ENCODE results near the gene COX10.
A peak's percentile ranks its signal among the peaks of the same experiment; 100 is the strongest.
"Not testable (repeated sequence)": the region's sequence is repeated elsewhere in the genome, so short reads cannot be mapped to it uniquely, and the experiment has no call there.

Gene COX10

GRCh38 chr17:14125518-14126137 lies 56.3 kb downstream of the COX10 start:
- DNase-seq: no peak

GRCh38 chr17:14133104-14133503 lies 63.8 kb downstream of the COX10 start:
- DNase-seq: no peak

- DNase-seq: no peak
Measured at GRCh38 chr17:14134456-14134855, 65.2 kb downstream of the COX10 start.

GRCh38 chr17:14135906-14136590 lies 66.7 kb downstream of the COX10 start:
- no peak for DNase-seq

DNA sequence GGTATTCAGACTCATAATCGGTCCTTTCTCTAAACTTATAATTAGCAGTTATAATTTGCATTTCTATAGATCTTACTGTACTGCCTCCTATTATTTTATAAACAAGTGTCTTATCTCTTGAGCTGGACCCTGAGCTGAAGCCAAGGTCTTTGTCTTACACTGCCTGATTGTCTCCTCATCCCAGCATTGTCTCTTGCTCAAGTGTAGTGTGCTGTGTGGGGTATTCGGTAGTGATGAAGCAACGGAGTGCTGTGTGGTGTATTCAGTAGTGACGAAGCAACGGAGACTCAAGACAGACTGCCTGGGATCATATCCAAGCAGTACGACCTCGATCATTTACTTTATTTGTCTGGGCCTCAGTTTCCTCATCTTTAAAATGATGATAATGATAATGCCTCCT lies 69.3 kb downstream of the COX10 start:
- no peak for DNase-seq

- DNase-seq: no peak
Measured at GRCh38 chr17:14143688-14144087, 74.4 kb downstream of the COX10 start.

DNA sequence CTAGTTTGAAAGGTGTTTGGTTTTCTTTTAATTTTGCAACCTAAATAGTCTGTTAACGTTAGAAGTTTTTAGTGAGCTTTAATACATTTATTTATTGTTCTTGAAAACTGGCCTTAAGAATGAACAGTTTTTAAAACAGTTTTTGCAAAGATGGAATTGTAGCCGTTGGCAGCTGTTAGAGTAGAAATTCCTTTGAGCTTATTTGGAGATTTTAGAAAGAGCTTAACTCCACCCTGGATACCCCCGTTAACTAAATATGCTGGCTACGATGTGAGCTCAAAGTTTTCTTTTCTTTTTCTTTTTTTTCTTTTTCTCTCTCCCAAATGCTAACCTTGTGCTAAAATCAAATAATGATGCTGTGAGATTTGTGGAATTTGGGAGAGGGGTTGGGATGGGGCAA lies 75.2 kb downstream of the COX10 start:
- no peak for DNase-seq

DNA sequence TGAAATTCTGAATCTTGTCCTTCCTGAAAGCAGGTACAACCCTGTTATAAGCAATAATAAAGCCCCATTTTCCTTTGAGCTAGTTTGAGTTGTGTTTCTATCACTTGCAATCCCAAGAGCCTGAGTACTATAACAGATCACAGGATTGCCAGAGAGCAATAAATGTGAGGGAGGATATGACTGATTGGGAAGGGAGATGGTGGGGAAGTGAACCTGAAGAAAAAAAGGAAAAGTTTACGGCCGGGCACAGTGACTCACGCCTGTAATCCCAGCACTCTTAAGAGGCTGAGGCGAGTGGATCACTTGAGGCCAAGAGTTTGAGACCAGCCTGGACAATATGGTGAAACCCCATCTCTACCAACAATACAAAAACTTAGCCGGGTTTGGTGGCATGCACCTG lies 80.4 kb downstream of the COX10 start:
- no peak for DNase-seq

DNA sequence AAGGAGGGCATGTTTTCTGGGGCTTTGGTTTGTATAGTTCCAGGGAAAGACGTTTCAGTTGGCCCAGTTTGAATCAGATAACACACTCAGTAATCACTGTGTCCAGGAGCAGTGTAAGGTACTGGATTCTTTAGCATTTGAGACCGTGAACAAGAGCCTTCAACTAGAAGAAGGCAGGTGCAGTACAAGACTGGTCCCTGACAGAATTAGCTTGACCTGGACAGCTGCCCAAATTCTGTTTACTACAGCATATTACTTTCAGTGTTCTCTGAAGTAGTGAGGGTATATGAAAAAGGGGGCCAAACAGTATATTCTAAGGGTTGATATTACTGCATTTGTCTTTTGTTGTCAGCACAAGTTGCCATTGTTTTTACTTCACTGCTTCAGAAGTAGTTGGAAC lies 81.3 kb downstream of the COX10 start:
- DNase-seq: peak; percentile 47

- no peak for DNase-seq
Measured at GRCh38 chr17:14152721-14153120, 83.4 kb downstream of the COX10 start.

DNA sequence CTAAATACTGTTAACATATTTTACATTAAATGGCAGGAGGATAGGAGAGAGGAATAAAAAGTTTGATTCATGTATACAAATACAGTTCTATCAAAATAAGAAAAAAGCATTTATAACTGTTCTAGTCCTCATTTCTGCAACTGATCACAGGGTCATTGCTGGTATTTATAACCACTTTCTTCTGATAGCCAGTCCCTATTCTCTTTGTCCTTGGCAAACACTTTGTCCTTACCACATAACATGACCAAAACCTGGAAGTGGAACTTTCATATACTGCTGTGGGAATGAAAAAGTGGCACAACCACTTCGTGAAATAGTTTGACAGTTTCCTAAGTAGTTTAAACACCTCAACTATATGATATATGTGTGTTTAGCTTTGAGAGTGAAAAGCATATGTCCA lies 84.1 kb downstream of the COX10 start:
- no peak for DNase-seq

DNA sequence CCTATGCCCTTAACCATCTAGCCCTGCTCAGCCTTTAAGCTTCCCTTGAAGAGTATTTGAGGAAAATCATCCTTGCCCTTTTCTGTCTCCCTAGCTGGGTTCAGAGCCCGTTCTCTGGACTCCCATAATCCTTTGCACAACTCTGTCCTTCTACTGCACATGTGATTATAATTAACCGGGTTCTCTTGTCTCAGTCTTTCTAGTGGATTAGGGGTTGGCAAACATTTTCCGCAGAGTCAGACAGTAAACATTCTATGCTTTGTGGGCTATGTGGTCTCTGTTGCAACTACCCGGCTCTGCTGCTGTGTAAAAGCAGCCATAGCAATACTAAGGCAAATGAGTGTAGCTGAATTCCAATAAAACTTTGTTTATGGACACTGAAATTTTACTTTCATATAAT lies 87.4 kb downstream of the COX10 start:
- DNase-seq: no peak

DNA sequence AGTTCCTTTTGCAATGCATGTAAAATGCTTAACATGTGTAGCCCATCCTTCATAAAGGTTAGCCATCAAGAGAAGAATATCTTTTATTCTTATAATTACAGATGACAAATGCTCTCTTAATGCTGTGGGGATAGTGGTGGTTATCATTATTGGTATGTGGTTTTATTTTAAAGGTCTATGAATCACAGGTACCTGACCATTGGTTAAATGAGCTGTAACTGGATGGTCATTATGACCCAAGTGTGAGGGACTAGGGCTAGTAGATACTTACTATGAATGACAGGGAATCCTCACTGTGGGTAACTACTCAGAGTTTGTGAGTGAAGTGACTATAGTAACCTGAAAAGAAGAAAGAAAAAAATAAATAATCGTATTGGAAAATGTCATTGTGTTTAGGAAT lies 88.5 kb downstream of the COX10 start:
- no peak for DNase-seq

- no peak for DNase-seq
Measured at GRCh38 chr17:14158707-14159106, 89.4 kb downstream of the COX10 start.

- no peak for DNase-seq
Measured at GRCh38 chr17:14161419-14161818, 92.1 kb downstream of the COX10 start.

DNA sequence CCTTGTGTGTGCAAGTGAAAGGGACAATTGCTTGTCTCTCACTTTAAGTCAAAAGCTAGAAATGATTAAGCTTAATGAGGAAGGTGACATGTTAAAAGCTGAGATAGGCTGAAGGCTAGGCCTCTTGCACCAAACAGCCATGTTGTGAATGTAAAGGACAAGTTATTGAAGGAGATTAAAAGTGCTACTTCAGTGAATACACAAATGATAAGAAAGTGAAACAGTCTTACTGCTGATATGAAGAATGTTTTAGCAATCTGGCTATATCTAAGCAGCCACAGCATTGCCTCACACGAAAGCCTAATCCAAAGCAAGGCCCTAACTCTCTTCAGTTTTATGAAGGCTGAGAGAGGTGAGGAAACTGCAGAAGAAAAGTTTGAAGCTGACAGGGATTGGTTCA lies 96.3 kb downstream of the COX10 start:
- no peak for DNase-seq

DNA sequence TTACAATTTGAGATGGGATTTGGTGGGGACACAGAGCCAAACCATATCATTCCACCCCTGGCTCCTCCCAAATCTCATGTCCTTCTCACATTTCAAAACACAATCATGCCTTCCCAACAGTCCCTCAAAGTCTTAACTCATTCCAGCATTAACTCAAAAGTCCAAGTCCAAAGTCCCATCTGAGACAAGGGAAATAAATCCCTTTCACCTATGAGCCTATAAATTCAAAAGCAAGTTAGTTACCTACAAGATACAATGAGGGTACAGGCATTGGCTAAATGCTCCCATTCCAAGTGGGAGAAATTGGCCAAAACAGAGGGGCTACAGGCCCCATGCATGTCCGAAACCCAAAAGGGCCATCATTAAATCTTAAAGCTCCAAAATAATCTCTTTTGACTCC lies 98.5 kb downstream of the COX10 start:
- not testable (repeated sequence) for DNase-seq

DNA sequence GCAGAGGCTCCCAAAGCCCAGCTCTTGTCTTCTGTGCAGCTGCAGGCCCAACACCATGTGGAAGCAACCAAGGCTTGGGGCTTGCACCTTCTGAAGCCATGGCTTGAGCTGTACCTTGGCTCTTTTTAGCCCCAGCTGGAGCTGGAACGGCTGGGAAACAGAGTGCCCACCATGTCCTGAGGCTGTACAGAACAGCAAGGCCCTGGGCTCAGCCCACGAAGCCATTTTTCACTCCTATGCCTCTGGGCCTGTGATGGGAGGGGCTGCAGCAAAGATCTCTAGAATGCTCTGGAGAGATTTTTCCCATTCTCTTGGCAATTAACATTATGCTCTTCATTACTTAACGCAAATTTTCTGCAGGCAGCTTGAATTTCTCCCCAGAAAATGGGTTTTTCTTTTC lies 99.3 kb downstream of the COX10 start:
- DNase-seq: no peak

- DNase-seq: no peak
Measured at GRCh38 chr17:14169287-14169686, 100.0 kb downstream of the COX10 start.

- no peak for DNase-seq
Measured at GRCh38 chr17:14169901-14170300, 100.6 kb downstream of the COX10 start.

DNA sequence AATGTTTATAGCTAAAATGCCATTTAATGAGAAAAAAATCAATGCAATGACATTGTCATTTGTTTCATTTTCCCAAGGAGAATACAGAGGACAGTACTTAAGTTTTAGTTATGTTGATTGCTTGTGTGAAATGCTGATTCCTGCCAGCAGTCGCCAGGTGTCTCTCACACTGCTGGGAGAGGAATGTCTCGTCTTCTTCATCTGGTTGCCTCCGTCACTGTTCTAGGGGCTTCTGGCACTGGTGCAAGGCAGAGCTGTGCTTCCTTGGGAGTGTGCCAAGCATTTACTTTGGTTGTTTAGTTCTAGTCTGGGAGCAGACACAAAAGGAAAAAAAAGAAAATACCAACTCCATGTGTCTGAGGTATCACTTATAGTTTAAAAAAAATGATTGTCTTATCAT lies 107.7 kb downstream of the COX10 start:
- DNase-seq: peak; percentile 34

GRCh38 chr17:14177801-14178200 lies 108.5 kb downstream of the COX10 start:
- DNase-seq: not testable (repeated sequence)

- DNase-seq: not testable (repeated sequence)
Measured at GRCh38 chr17:14179951-14180350, 110.6 kb downstream of the COX10 start.

DNA sequence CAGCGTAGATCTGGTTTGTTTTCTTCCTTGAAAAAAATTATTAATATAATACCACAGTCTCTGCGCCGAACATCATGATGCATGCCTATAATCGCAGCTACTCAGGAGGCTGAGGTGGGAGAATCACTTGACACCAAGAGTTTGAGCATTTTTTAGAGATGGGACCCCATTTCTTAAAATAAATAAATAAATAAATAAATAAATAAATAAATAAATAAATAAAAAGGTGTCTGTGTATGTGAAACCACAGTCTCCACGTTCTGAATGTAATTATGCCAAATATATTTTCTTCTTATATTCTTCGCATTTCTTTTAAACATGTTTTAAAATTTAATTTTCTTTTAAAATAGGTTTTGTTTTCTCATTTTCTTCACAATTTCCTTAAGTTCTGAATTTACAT lies 112.8 kb downstream of the COX10 start:
- DNase-seq: not testable (repeated sequence)

- not testable (repeated sequence) for DNase-seq
Measured at GRCh38 chr17:14184536-14184935, 115.2 kb downstream of the COX10 start.
